ENCODE measurements around the gene GIGYF1.
A peak's percentile ranks its signal among the peaks of the same experiment; 100 is the strongest.

Gene GIGYF1

GRCh38 chr7:100691676-100692577 is 2.1 kb downstream of the GIGYF1 start:
- WGBS, 2 experiments: 18 to 19% methylated on average over 28 of the region's 28 CpGs
- peaks cover 15% of the 10 kb centered on the region for H3K36me3 ChIP-seq (ENCODE audit: control insufficient read depth, insufficient read depth, low read length)
- no peaks in the 10 kb centered on the region for H3K9me3 ChIP-seq (ENCODE audit: control insufficient read depth, low read length)
- H3K4me3 ChIP-seq (ENCODE audit: insufficient read depth, low read depth, low read length): peak overlapping the region; percentile 92
- peaks cover 15% of the 10 kb centered on the region for H3K27me3 ChIP-seq (ENCODE audit: control insufficient read depth, insufficient read depth, low read length, poor library complexity, severe bottlenecking)
- peaks cover 18% of the 10 kb centered on the region for H3K4me1 ChIP-seq (ENCODE audit: control insufficient read depth, insufficient read depth, low read length)
- peak overlapping the region; percentile 38 for H3K27ac ChIP-seq (ENCODE audit: insufficient read depth, low read depth, low read length, poor library complexity, severe bottlenecking)

- Histone ChIP-seq H3K27me3 (ENCODE audit: control insufficient read depth, insufficient read depth, low read length, poor library complexity, severe bottlenecking) (no peaks in the 10 kb centered on the region), H3K27ac (ENCODE audit: insufficient read depth, low read depth, low read length, poor library complexity, severe bottlenecking) (no peak overlapping the region), H3K4me1 (ENCODE audit: control insufficient read depth, insufficient read depth, low read length) (peaks cover 18% of the 10 kb centered on the region), H3K4me3 (ENCODE audit: insufficient read depth, low read depth, low read length) (no peak overlapping the region), H3K36me3 (ENCODE audit: control insufficient read depth, insufficient read depth, low read length) (peaks cover 33% of the 10 kb centered on the region), H3K9me3 (ENCODE audit: control insufficient read depth, low read length) (no peaks in the 10 kb centered on the region)
- WGBS, 2 experiments: 92 to 93% methylated on average over 18 of the region's 18 CpGs
Measured at GRCh38 chr7:100689230-100690135, 4.6 kb downstream of the GIGYF1 start.

GRCh38 chr7:100688326-100688860 is 5.7 kb downstream of the GIGYF1 start:
- 94 to 95% methylated on average over 16 of the region's 16 CpGs for WGBS, 2 experiments
- Histone ChIP-seq H3K4me3 (ENCODE audit: insufficient read depth, low read depth, low read length) (no peak overlapping the region), H3K9me3 (ENCODE audit: control insufficient read depth, low read length) (no peaks in the 10 kb centered on the region), H3K4me1 (ENCODE audit: control insufficient read depth, insufficient read depth, low read length) (peaks cover 18% of the 10 kb centered on the region), H3K27ac (ENCODE audit: insufficient read depth, low read depth, low read length, poor library complexity, severe bottlenecking) (no peak overlapping the region), H3K27me3 (ENCODE audit: control insufficient read depth, insufficient read depth, low read length, poor library complexity, severe bottlenecking) (no peaks in the 10 kb centered on the region), H3K36me3 (ENCODE audit: control insufficient read depth, insufficient read depth, low read length) (peaks cover 38% of the 10 kb centered on the region)

- Histone ChIP-seq H3K9me3 (ENCODE audit: control insufficient read depth, low read length) (no peaks in the 10 kb centered on the region), H3K4me3 (ENCODE audit: insufficient read depth, low read depth, low read length) (no peak overlapping the region), H3K4me1 (ENCODE audit: control insufficient read depth, insufficient read depth, low read length) (peaks cover 17% of the 10 kb centered on the region), H3K27me3 (ENCODE audit: control insufficient read depth, insufficient read depth, low read length, poor library complexity, severe bottlenecking) (no peaks in the 10 kb centered on the region), H3K36me3 (ENCODE audit: control insufficient read depth, insufficient read depth, low read length) (peaks cover 42% of the 10 kb centered on the region), H3K27ac (ENCODE audit: insufficient read depth, low read depth, low read length, poor library complexity, severe bottlenecking) (no peak overlapping the region)
- 95 to 96% methylated on average over 25 of the region's 25 CpGs for WGBS, 2 experiments
Measured at GRCh38 chr7:100687751-100688300, 6.2 kb downstream of the GIGYF1 start.

- Histone ChIP-seq H3K27ac (ENCODE audit: insufficient read depth, low read depth, low read length, poor library complexity, severe bottlenecking) (no peak overlapping the region), H3K27me3 (ENCODE audit: control insufficient read depth, insufficient read depth, low read length, poor library complexity, severe bottlenecking) (no peaks in the 10 kb centered on the region), H3K36me3 (ENCODE audit: control insufficient read depth, insufficient read depth, low read length) (peaks cover 48% of the 10 kb centered on the region), H3K4me1 (ENCODE audit: control insufficient read depth, insufficient read depth, low read length) (peaks cover 11% of the 10 kb centered on the region), H3K9me3 (ENCODE audit: control insufficient read depth, low read length) (no peaks in the 10 kb centered on the region), H3K4me3 (ENCODE audit: insufficient read depth, low read depth, low read length) (no peak overlapping the region)
- WGBS, 2 experiments: 94 to 95% methylated on average over 22 of the region's 22 CpGs
Measured at GRCh38 chr7:100687261-100687660, 6.8 kb downstream of the GIGYF1 start.

- Histone ChIP-seq H3K27ac (ENCODE audit: insufficient read depth, low read depth, low read length, poor library complexity, severe bottlenecking) (no peak overlapping the region), H3K4me1 (ENCODE audit: control insufficient read depth, insufficient read depth, low read length) (peaks cover 7% of the 10 kb centered on the region), H3K36me3 (ENCODE audit: control insufficient read depth, insufficient read depth, low read length) (peaks cover 50% of the 10 kb centered on the region), H3K9me3 (ENCODE audit: control insufficient read depth, low read length) (no peaks in the 10 kb centered on the region), H3K27me3 (ENCODE audit: control insufficient read depth, insufficient read depth, low read length, poor library complexity, severe bottlenecking) (no peaks in the 10 kb centered on the region), H3K4me3 (ENCODE audit: insufficient read depth, low read depth, low read length) (no peak overlapping the region)
- 93 to 95% methylated on average over 17 of the region's 17 CpGs for WGBS, 2 experiments
Measured at GRCh38 chr7:100686822-100687211, 7.2 kb downstream of the GIGYF1 start.

GRCh38 chr7:100686201-100686821 is 7.7 kb downstream of the GIGYF1 start:
- peaks cover 50% of the 10 kb centered on the region for H3K36me3 ChIP-seq (ENCODE audit: control insufficient read depth, insufficient read depth, low read length)
- H3K4me1 ChIP-seq (ENCODE audit: control insufficient read depth, insufficient read depth, low read length): peaks cover 5% of the 10 kb centered on the region
- WGBS, 2 experiments: 93 to 96% methylated on average over 33 of the region's 33 CpGs
- no peaks in the 10 kb centered on the region for H3K27me3 ChIP-seq (ENCODE audit: control insufficient read depth, insufficient read depth, low read length, poor library complexity, severe bottlenecking)
- H3K4me3 ChIP-seq (ENCODE audit: insufficient read depth, low read depth, low read length): no peak overlapping the region
- H3K9me3 ChIP-seq (ENCODE audit: control insufficient read depth, low read length): no peaks in the 10 kb centered on the region
- H3K27ac ChIP-seq (ENCODE audit: insufficient read depth, low read depth, low read length, poor library complexity, severe bottlenecking): no peak overlapping the region

GRCh38 chr7:100685631-100686145 is 8.4 kb downstream of the GIGYF1 start:
- Histone ChIP-seq H3K27me3 (ENCODE audit: control insufficient read depth, insufficient read depth, low read length, poor library complexity, severe bottlenecking) (no peaks in the 10 kb centered on the region), H3K9me3 (ENCODE audit: control insufficient read depth, low read length) (no peaks in the 10 kb centered on the region), H3K4me3 (ENCODE audit: insufficient read depth, low read depth, low read length) (no peak overlapping the region), H3K36me3 (ENCODE audit: control insufficient read depth, insufficient read depth, low read length) (peaks cover 52% of the 10 kb centered on the region), H3K27ac (ENCODE audit: insufficient read depth, low read depth, low read length, poor library complexity, severe bottlenecking) (no peak overlapping the region), H3K4me1 (ENCODE audit: control insufficient read depth, insufficient read depth, low read length) (peaks cover under 1% of the 10 kb centered on the region)
- WGBS, 2 experiments: 90 to 91% methylated on average over 17 of the region's 17 CpGs

- Histone ChIP-seq H3K4me3 (ENCODE audit: insufficient read depth, low read depth, low read length) (no peak overlapping the region), H3K36me3 (ENCODE audit: control insufficient read depth, insufficient read depth, low read length) (peaks cover 52% of the 10 kb centered on the region), H3K27me3 (ENCODE audit: control insufficient read depth, insufficient read depth, low read length, poor library complexity, severe bottlenecking) (no peaks in the 10 kb centered on the region), H3K27ac (ENCODE audit: insufficient read depth, low read depth, low read length, poor library complexity, severe bottlenecking) (no peak overlapping the region), H3K9me3 (ENCODE audit: control insufficient read depth, low read length) (no peaks in the 10 kb centered on the region), H3K4me1 (ENCODE audit: control insufficient read depth, insufficient read depth, low read length) (peaks cover 6% of the 10 kb centered on the region)
- WGBS, 2 experiments: 91 to 92% methylated on average over 18 of the region's 18 CpGs
Measured at GRCh38 chr7:100685049-100685605, 8.9 kb downstream of the GIGYF1 start.
